ENCODE data around the gene HOXD4.

GRCh38 chr2:176147800-176148496, 3.4 kb upstream of the HOXD4 start:
- TF ChIP-seq KDM1A (IDR thresholded peaks at IDR 0.05; ENCODE audit: low read depth) (no peak), CTCF (IDR thresholded peaks at IDR 0.05) (no peak), RCOR1 (IDR thresholded peaks at IDR 0.05; ENCODE audit: low read depth, low read length) (no peak)
